Stimulated activated CD4-positive, alpha-beta T cell treated with anti-CD3 and anti-CD28 coated beads, Interleukin-1b, Interleukin-23, amount 100 ng/mL, for 24 hours (primary cell): Measurements from ENCODE around the gene NAA30.
"Not testable (repeated sequence)": the region's sequence is repeated elsewhere in the genome, so short reads cannot be mapped to it uniquely, and the experiment has no call there.

Source experiments
- DNase-seq, 4 experiments: peaks; one replicate each; pipeline ENCODE4 v3.0.0-alpha.2; 2020; ENCODE audit warnings: low read depth in 4 of 4, low spot score in 1 of 4

The NAA30 gene

DNA sequence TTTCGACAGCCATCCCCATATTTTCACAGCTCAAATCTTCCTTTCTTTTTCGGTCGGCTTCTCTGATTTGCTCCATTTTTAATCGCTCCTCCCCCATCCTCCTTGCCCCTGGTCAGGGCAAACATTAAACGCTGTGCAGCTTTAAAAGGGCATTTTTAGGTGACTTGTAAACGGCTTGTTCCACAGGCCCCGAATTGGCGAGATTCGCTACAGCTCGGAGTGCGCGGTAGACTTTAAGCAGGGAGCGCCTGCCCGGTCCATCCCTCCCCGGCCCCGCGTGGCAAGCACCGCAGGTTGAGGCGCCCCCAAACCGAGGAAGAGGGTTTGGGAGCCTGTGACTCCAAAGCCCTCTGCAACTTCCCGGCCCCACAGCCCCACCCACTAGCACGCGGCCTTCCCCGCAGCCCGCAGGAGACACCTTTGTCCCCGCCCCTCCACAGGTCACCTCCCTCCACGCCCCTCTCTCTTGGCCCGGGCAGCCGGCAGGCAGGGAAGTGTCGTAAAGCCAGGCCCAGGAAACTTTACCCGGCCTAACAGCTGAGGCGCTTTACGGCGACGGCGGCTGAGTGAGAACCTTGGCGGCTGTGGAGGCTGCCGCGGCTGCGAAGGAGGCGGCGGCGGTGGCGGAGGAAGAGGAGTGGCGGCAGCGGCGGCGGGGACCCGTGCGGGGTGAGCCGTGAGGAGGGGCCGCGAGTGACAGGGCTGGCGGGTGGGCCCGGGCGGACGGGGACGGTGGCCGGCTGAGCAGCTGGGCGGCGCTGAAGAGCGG is at the start of gene NAA30:
Gene NAA30, plus strand, starts transcription at position 550 of the 769 bp plus-strand sequence. CDS start 372 bp downstream, outside the sequence.
- peak; percentile 60 to 88 (median 85) for DNase-seq

GRCh38 chr14:57343545-57344297 is 46.7 kb upstream of the NAA30 start:
- DNase-seq: not testable (repeated sequence)

DNA sequence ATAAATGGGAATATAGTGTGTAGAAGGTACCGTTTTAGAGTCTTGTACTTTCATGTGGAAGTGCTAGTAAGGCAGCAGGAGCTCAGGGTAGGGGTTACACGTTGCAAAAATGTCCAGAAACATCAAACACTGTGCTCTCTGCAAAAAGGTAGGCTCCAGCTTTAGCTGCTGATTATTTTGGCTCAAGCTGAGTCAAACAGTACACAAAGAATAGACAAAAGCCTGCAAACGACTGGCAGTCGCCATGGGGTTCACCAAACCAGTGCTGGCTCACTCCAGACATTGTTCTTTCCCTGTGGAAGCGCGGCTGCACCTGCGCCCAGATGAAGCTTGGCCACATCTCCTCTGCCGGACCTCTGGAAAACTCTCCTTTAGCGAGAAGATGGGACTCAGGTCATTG is 45.3 kb upstream of the NAA30 start:
- DNase-seq: no peak

DNA sequence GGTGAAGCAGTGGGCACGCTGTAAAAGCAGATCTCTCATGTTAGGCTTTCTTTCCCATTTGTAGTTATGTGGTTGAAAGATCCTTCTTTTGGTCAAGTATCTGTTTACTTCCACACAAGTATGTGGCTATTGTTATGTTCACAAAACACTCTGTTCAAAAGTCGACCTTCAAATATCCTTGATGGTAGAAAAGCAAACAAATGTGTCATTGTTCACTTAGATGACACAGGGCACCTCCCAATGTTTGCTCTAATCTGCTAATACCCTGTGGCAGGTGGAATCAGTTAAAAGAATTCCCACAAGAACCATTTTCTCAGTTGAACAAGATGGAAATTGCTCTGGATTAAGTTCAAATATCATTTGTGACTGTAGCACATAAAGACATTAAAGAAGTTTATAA is 43.6 kb upstream of the NAA30 start:
- no peak for DNase-seq

- DNase-seq: no peak
These were observed 37.8 kb upstream of the NAA30 start for GRCh38 chr14:57352396-57353170.

- no peak for DNase-seq
These were observed 35.1 kb upstream of the NAA30 start for GRCh38 chr14:57355081-57355800.

- no peak for DNase-seq
These were observed 28.0 kb upstream of the NAA30 start for GRCh38 chr14:57362361-57362760.

DNA sequence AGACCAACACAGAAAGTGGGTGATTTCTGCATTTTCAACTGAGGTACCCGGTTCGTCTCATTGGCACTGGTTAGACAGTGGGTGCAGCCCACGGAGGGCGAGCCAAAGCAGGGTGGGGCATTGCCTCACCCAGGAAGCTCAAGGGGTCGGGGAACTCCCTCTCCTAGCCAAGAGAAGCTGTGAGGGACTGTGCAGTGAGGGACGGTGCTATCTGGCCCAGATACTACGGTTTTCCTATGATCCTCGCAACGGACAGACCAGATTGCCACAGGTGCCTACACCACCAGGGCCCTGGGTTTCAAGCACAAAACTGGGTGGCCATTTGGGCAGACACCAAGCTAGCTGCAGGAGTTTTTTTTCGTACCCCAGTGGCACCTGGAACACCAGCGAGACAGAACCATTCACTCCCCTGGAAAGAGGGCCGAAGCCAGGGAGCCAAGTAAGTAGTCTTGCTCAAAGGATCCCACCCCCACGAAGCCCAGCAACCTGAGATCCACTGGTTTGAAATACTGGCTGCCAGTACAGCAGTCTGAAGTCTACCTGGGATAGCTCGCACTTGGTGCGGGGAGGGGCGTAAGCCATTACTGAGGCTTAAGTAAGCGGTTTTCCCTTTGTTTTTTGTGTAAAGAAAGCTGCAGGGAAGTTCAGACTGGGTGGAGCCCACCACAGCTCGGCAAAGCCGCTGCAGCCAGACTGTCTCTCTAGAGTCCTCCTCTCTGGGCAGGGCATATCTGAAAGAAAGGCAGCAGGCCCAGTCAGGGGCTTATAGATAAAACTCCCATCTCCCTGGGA is 25.5 kb upstream of the NAA30 start:
- no peak for DNase-seq

DNA sequence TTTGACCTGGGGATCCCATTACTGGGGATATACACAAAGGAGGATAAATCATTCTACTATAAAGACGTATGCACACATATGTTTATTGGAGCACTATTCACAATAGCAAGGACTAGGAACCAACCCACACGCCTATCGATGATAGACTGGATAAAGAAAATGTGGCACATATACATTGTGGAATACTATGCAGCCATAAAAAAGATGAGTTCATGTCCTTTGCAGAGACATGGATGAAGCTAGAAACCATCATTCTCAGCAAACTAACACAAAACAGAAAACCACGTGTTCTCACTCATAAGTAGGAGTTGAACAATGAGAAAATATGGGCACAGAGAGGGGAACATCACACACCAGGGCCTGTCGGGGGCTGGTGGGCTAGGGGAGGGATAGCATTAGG is 20.2 kb upstream of the NAA30 start:
- not testable (repeated sequence) for DNase-seq

DNA sequence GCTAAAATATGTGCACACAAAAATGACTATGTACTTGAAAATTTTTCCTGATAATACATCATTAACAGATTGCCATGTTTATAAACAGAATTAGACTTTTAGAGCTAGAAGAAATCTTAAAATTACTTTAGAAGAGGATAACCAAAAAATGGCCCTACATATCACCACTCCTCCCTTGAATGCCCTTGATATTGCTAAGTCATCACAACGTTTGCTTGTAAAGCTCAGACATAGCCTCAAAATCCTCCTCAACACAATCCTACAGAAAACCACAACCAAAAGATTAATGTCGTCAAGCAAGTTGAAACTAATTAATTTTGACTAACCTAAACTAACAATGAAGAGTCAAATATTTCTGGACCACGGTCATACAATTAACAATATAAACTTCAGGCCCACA is 19.4 kb upstream of the NAA30 start:
- DNase-seq: no peak

DNA sequence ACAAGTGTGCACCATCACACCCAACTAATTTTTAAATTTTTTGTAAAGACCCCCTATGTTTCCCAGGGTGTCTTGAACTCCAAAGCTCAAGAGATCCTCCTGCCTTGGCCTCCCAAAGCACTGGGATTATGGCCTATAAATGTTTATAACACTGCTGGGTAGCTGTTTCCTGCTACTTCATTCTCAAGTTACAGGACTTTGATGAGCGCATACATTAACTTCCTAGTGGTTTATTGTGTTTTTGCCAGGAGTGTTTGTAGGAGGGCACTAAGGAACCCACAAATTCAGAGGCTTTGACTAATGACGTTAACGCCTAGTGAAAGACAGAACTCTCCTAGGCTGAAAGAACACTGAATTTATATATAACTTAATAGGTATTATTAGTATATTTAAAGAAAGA is 15.2 kb upstream of the NAA30 start:
- no peak for DNase-seq

DNA sequence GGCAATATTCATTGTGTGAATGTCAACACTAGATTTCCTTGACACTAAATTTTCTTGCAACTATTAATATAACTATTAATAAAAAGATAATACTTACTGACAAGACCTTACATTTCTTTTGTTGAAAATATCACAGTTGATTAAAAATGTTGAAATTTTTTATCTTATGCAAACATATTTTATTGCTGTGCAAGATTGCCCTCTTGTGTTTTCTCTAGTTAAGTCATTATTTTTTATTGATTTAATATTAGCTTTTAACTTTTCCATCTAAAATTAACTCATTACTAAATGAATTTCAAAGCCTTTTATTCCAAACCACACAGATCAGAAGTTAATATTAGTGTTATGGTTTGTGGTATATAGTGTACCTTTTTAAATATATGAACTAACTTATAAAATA is 11.7 kb upstream of the NAA30 start:
- no peak for DNase-seq

DNA sequence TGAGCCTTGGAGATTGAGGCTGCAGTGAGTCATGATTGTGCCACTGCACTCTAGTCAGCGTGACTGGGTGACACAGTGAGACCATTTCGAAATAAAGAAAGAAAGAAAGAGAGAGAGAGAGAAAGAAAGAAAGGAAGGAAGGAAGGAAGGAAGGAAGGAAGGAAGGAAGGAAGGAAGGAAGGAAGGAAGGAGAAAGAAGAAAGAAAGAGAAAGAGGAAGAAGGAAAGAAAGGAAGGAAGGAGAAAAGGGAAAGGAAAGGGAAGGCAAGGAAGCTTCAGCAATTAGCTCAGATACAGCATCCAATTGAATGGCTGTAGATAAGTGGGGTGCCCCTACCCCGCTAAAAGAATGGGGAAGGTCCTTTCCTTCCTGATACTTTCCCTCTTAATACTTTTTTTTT is 9.5 kb upstream of the NAA30 start:
- DNase-seq: no peak

GRCh38 chr14:57382283-57382682 is 8.1 kb upstream of the NAA30 start:
- DNase-seq: no peak

GRCh38 chr14:57383125-57383745 is 7.2 kb upstream of the NAA30 start:
- no peak for DNase-seq

DNA sequence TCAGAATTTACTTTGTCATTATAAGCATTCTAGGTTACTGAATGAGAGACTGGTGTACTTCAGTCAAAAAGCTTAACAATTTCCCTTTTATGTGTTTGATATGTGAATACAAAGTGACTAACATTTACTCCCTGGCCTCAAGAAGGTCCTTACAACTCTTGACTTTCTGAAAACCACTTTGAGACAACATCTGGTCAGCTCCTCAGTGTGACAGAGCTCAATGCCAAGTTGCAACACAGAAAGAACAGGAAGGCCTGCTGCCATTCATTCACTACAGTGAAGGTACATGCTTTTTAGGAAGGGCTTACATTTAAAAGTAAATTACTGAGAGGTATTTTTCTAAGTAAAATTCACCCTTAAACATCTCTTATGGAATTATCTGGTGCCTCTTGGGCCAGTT is 2.3 kb upstream of the NAA30 start:
- no peak for DNase-seq

DNA sequence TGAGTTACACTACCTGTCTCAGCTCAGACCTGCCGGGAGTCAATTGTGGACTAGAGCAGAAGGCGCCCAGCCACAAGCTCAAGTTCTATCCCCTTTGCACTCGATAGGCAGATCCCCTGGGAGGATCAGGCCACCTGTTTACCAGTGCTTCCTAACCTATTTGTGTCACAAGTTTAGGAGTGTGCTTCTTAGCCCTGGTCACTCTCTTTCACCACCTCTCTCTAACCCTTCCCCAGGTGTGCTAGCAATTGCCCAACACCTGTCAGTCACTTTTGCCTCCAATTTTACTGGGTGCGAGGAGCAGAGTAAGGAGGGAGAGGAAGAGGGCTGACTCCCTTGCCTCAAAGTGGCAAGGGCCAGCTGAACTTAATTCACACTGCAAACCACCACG is 745 bp upstream of the NAA30 start:
- DNase-seq: peak in 2 of 4 experiments; percentile 1

DNA sequence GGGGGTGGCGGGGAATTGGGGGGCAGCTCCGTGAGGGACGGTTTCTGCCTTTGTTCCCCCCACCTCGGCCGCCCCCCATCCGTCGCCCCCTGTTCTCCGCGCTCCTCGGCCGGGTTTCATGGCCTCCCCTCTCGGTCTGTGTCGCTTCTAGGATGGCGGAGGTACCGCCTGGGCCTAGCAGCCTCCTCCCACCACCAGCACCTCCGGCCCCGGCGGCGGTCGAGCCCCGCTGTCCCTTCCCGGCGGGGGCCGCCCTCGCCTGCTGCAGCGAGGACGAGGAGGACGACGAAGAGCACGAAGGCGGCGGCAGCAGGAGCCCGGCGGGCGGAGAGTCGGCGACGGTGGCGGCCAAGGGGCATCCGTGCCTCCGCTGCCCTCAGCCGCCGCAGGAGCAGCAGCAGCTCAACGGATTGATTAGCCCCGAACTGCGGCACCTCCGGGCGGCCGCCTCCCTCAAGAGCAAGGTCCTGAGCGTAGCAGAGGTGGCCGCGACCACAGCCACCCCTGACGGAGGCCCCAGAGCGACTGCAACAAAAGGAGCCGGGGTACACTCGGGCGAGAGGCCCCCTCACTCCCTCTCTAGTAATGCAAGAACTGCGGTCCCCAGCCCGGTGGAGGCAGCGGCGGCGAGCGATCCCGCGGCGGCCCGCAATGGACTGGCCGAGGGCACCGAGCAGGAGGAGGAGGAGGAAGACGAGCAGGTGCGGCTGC is 575 bp downstream of the NAA30 start:
- peak in 3 of 4 experiments; percentile 3 to 23 (median 19) for DNase-seq

- no peak for DNase-seq
These were observed 1.3 kb downstream of the NAA30 start for GRCh38 chr14:57391517-57392195.
